HCT116 (cell line): Measurements from ENCODE around the gene ADGRD1. TPM values are rescaled to one million over a fixed set of nuclear protein-coding genes. Genes with fewer than 3 reads are reported as not detected.

Experiments
- ATAC-seq: fragments of 200-7000 bp; cut with Tn5 transposase; 2 replicates; pipeline ENCODE4 v1.9.1; 2020; ENCODE audit warnings: mild to moderate bottlenecking, moderate library complexity
- BruUV-seq: library from RNA; stranded (reverse); fragments of 400-500 nt; replicated peaks from 2 replicates; lab custom pipeline; 2021; lab: Mats Ljungman, UMichigan
- CTCF ChIA-PET: fragments of 300-600 bp; sonication (Branson Sonifier 250); formaldehyde crosslinking; loops from one replicate; lab custom pipeline; 2021; ENCODE audit warnings: antibody characterized with exemption; lab: Charles Lee
- POLR2A ChIA-PET: fragments of 300-600, 350-600 bp; sonication (Branson Sonifier 250); formaldehyde crosslinking; loops from one replicate; lab custom pipeline; 2021; ENCODE audit warnings: antibody characterized with exemption; lab: Charles Lee
- RAD21 ChIA-PET, 2 experiments: fragments of 300-600 bp; sonication (Branson Sonifier 250); formaldehyde crosslinking; loops; one replicate each; lab custom pipeline; 2023; ENCODE audit warnings: low total read pairs in 2 of 2; ENCODE audit not compliant: uncharacterized antibody in 2 of 2, unreplicated experiment in 2 of 2, low non-redundant PET in 1 of 2; lab: Charles Lee
- DNase-seq: peaks from one replicate; pipeline ENCODE4 v3.0.0-alpha.2; 2010; ENCODE audit warnings: low read depth, low spot score
- H2AFZ ChIP-seq: fragments of 200-600 bp; shearing (Covaris generic), sonication (generic); 2 replicates; pipeline ENCODE4 v1.6.1; 2017; ENCODE audit warnings: low read depth, mixed run types, mixed read lengths, antibody characterized with exemption, low read length; ENCODE audit not compliant: poor library complexity, severe bottlenecking
- H3K27ac ChIP-seq: 2 replicates; pipeline ENCODE4 v1.5.1; 2012; ENCODE audit warnings: low read depth, low read length
- H3K27me3 ChIP-seq: fragments of 200-600 bp; sonication (generic); 2 replicates; pipeline ENCODE4 v1.6.1; 2016; ENCODE audit warnings: mixed run types, low read length, mixed read lengths; ENCODE audit not compliant: insufficient read depth
- H3K36me3 ChIP-seq, 2 experiments: fragments of 200-500 bp in 1 of 2; fragments of 200-600 bp in 1 of 2; sonication (Bioruptor generic) in 1 of 2; sonication (generic) in 1 of 2; 2 replicates each; pipeline versions ENCODE4 v1.5.1 to v1.6.1; 2014 to 2016; ENCODE audit warnings: low read length in 2 of 2, inconsistent platforms in 1 of 2, mixed read lengths in 1 of 2, mixed run types in 1 of 2; ENCODE audit not compliant: insufficient read depth in 2 of 2, control insufficient read depth in 1 of 2
- H3K4me1 ChIP-seq, 2 experiments: fragments of 200-600 bp in 1 of 2; sonication (generic) in 1 of 2; 2 replicates each; pipeline versions ENCODE4 v1.5.1 to v1.6.1; 2012 to 2017; ENCODE audit warnings: low read length in 2 of 2, inconsistent platforms in 1 of 2, mild to moderate bottlenecking in 1 of 2, mixed read lengths in 1 of 2, mixed run types in 1 of 2, moderate library complexity in 1 of 2; ENCODE audit not compliant: insufficient read depth in 2 of 2, control insufficient read depth in 1 of 2
- H3K4me2 ChIP-seq: fragments of 200-600 bp; sonication (generic); 2 replicates; pipeline ENCODE4 v1.6.1; 2017; ENCODE audit warnings: mixed run types, low read length, mixed read lengths
- H3K4me3 ChIP-seq, 2 experiments: fragments of 200-600 bp in 1 of 2; sonication (generic) in 1 of 2; replicated peaks in 1 of 2; 2 replicates each; pipeline ENCODE4 v1.5.1; 2011 to 2016; ENCODE audit warnings: low read length in 2 of 2, control low read depth in 1 of 2, low read depth in 1 of 2, mild to moderate bottlenecking in 1 of 2, mixed read lengths in 1 of 2, mixed run types in 1 of 2
- H3K79me2 ChIP-seq: fragments of 200-600 bp; sonication (generic); 2 replicates; pipeline ENCODE4 v1.6.1; 2017; ENCODE audit warnings: mild to moderate bottlenecking, mixed run types, low read length, moderate library complexity, mixed read lengths; ENCODE audit not compliant: insufficient read depth
- H3K9ac ChIP-seq: fragments of 200-600 bp; sonication (generic); 2 replicates; pipeline ENCODE4 v1.6.1; 2016; ENCODE audit warnings: low read length, mixed read lengths
- H3K9me2 ChIP-seq: fragments of 200-600 bp; sonication (generic), shearing (Covaris generic); 2 replicates; pipeline ENCODE4 v1.6.1; 2017; ENCODE audit warnings: mixed run types, mild to moderate bottlenecking, moderate library complexity; ENCODE audit not compliant: insufficient read depth
- H3K9me3 ChIP-seq, 2 experiments: fragments of 200-500 bp in 1 of 2; fragments of 200-600 bp in 1 of 2; sonication (Bioruptor generic) in 1 of 2; sonication (generic) in 1 of 2; 2 replicates each; pipeline ENCODE4 v1.6.1; 2014 to 2017; ENCODE audit warnings: low read length in 2 of 2, mixed read lengths in 2 of 2, inconsistent platforms in 1 of 2, low read depth in 1 of 2, mild to moderate bottlenecking in 1 of 2, mixed run types in 1 of 2, moderate library complexity in 1 of 2; ENCODE audit not compliant: control insufficient read depth in 1 of 2, insufficient read depth in 1 of 2
- H4K20me1 ChIP-seq: fragments of 200-600 bp; sonication (generic), shearing (Covaris generic); 2 replicates; pipeline ENCODE4 v1.6.1; 2017; ENCODE audit warnings: mixed run types, mild to moderate bottlenecking, moderate library complexity; ENCODE audit not compliant: insufficient read depth
- ATF3 ChIP-seq: IDR thresholded peaks from 2 replicates; pipeline ENCODE4 v1.6.1; 2012
- CBX3 ChIP-seq: IDR thresholded peaks from 2 replicates; pipeline ENCODE4 v1.6.1; 2012; ENCODE audit warnings: low read depth
- CTCF ChIP-seq, 3 experiments: fragments of 200-600 bp in 1 of 3; sonication (generic) in 1 of 3; IDR thresholded peaks in 2 of 3; conservative IDR thresholded peaks in 1 of 3; 2 replicates each; pipeline ENCODE4 v1.5.1; 2012 to 2017; ENCODE audit warnings: low read depth in 2 of 3, low read length in 2 of 3, antibody characterized with exemption in 1 of 3, borderline replicate concordance in 1 of 3, control low read depth in 1 of 3, mild to moderate bottlenecking in 1 of 3, mixed read lengths in 1 of 3, mixed run types in 1 of 3, moderate library complexity in 1 of 3; ENCODE audit not compliant: insufficient read depth in 1 of 3
- EGR1 ChIP-seq: IDR thresholded peaks from 2 replicates; pipeline ENCODE4 v1.6.1; 2012; ENCODE audit warnings: low read depth
- EZH2 ChIP-seq: fragments of 200-600 bp; sonication (generic); IDR thresholded peaks from 2 replicates; pipeline ENCODE4 v1.6.1; 2017; ENCODE audit warnings: antibody characterized with exemption, mixed run types
- EZH2phosphoT487 ChIP-seq: fragments of 200-600 bp; IDR thresholded peaks from 2 replicates; pipeline ENCODE4 v1.6.1; 2018; ENCODE audit warnings: antibody characterized with exemption, borderline replicate concordance
- FOSL1 ChIP-seq: IDR thresholded peaks from 2 replicates; pipeline ENCODE4 v1.6.1; 2012; ENCODE audit warnings: low read depth
- REST ChIP-seq: IDR thresholded peaks from 2 replicates; pipeline ENCODE4 v1.6.1; 2012; ENCODE audit warnings: low read depth
- SP1 ChIP-seq: IDR thresholded peaks from 2 replicates; pipeline ENCODE4 v1.6.1; 2012; ENCODE audit warnings: low read depth
- SRF ChIP-seq: IDR thresholded peaks from 2 replicates; pipeline ENCODE4 v1.6.1; 2012; ENCODE audit warnings: low read depth
- ZBTB33 ChIP-seq: IDR thresholded peaks from 2 replicates; pipeline ENCODE4 v1.6.1; 2011; ENCODE audit warnings: mild to moderate bottlenecking, low read length, moderate library complexity; ENCODE audit not compliant: insufficient replicate concordance; ENCODE audit errors: extremely low read depth
- intact Hi-C: fragments of 100-400 bp; cut with micrococcal nuclease; formaldehyde crosslinking; loops from 2 replicates; pipeline ENCODE4 v1.10.0; 2022
- total RNA-seq: library from RNA; stranded (reverse); gene quantifications from one replicate; pipeline ENCODE4 v1.2.1, GENCODE V29; 2021; ENCODE audit not compliant: unreplicated experiment

The ADGRD1 gene
- total RNA-seq, 1 experiment from 2014 or later, result 0.44 TPM

GRCh38 chr12:131012279-131013069 lies 58.8 kb downstream of the ADGRD1 start:
- POLR2A ChIA-PET, result no interaction called here
- no TSS peak for BruUV-seq

More at GRCh38 chr12:131012279-131013069, 58.8 kb downstream of the ADGRD1 start:
- intact Hi-C loops, result no loop called here
- RAD21 ChIA-PET, result no interaction called here
- DNase-seq, result no peak
- Histone ChIP-seq H3K4me2 (no peak overlapping the region), H3K79me2 (no peaks in the 10 kb centered on the region), H3K9ac (no peak overlapping the region), H2AFZ (no peak overlapping the region), H3K4me1 (no peaks in the 10 kb centered on the region), H3K9me3 (no peaks in the 10 kb centered on the region), H3K4me3 (no peak overlapping the region), H3K36me3 (no peaks in the 10 kb centered on the region), H3K27me3 (no peaks in the 10 kb centered on the region), H4K20me1 (no peaks in the 10 kb centered on the region), H3K27ac (no peak overlapping the region), H3K9me2 (no peaks in the 10 kb centered on the region)
- CTCF ChIA-PET, result no interaction called here
- ATAC-seq, result no peak
- TF ChIP-seq EZH2phosphoT487, result no peak
- TF ChIP-seq ATF3, result no peak
- no peak for TF ChIP-seq EZH2
- no peak for TF ChIP-seq SP1
- TF ChIP-seq FOSL1, result no peak
- no peak for TF ChIP-seq REST
- TF ChIP-seq SRF, result no peak
- TF ChIP-seq EGR1, result no peak
- TF ChIP-seq CTCF (IDR thresholded peaks at IDR 0.05 in 2 of 3, conservative IDR thresholded peaks at IDR 0.05 in 1 of 3; ENCODE audit: borderline replicate concordance in 1 of 3, insufficient read depth in 1 of 3, low read depth in 2 of 3, low read length in 2 of 3), result no peak
- no peak for TF ChIP-seq ZBTB33
- no peak for TF ChIP-seq CBX3
